ENCODE measurements around the gene OR2M3.

- TF ChIP-seq CTCF (IDR thresholded peaks at IDR 0.05; ENCODE audit: poor library complexity, severe bottlenecking) (no peak), SMC3 (conservative IDR thresholded peaks at IDR 0.05; ENCODE audit: poor library complexity) (no peak), POLR2AphosphoS5 (IDR thresholded peaks at IDR 0.05) (no peak), RAD21 (conservative IDR thresholded peaks at IDR 0.05) (no peak), TAF1 (IDR thresholded peaks at IDR 0.05; ENCODE audit: low read depth) (no peak), EZH2 (IDR thresholded peaks at IDR 0.05; ENCODE audit: borderline replicate concordance, insufficient read depth, low read length, poor library complexity, severe bottlenecking) (no peak), REST (IDR thresholded peaks at IDR 0.05; ENCODE audit: borderline replicate concordance) (no peak)
Measured at GRCh38 chr1:248165186-248165585, 31.9 kb upstream of the OR2M3 start.

All from neural cell (in vitro differentiated cells).